Parathyroid adenoma (tissue), 2 donors: ENCODE measurements around the gene FMNL3.
"Not testable (repeated sequence)": the region's sequence is repeated elsewhere in the genome, so short reads cannot be mapped to it uniquely, and the experiment has no call there.

Experiments
- H2AFZ ChIP-seq: fragments of 300-600 bp; sonication (generic); one replicate; pipeline ENCODE4 v1.7.0; 2017; ENCODE audit warnings: antibody characterized with exemption, mild to moderate bottlenecking
- H3K27ac ChIP-seq: fragments of 300-600 bp; sonication (generic); one replicate; pipeline ENCODE4 v1.7.0; 2017
- H3K27me3 ChIP-seq: fragments of 300-600 bp; sonication (generic); one replicate; pipeline ENCODE4 v1.7.0; 2017; ENCODE audit warnings: low read length; ENCODE audit not compliant: control insufficient read depth, insufficient read depth
- H3K36me3 ChIP-seq: fragments of 300-600 bp; sonication (generic); one replicate; pipeline ENCODE4 v1.7.0; 2017; ENCODE audit warnings: low read length; ENCODE audit not compliant: control insufficient read depth, insufficient read depth
- H3K4me1 ChIP-seq: fragments of 300-600 bp; sonication (generic); one replicate; pipeline ENCODE4 v1.7.0; 2017; ENCODE audit warnings: control low read depth
- H3K4me2 ChIP-seq: fragments of 300-600 bp; sonication (generic); one replicate; pipeline ENCODE4 v1.7.0; 2017; ENCODE audit warnings: low read length
- H3K4me3 ChIP-seq: fragments of 300-600 bp; sonication (generic); one replicate; pipeline ENCODE4 v1.7.0; 2017; ENCODE audit warnings: low read depth, low read length
- H3K79me2 ChIP-seq: fragments of 300-600 bp; sonication (generic); one replicate; pipeline ENCODE4 v1.7.0; 2017; ENCODE audit warnings: control low read depth
- H3K9ac ChIP-seq: fragments of 300-600 bp; sonication (generic); one replicate; pipeline ENCODE4 v1.7.0; 2017; ENCODE audit warnings: mild to moderate bottlenecking
- H3K9me3 ChIP-seq: fragments of 300-600 bp; sonication (generic); one replicate; pipeline ENCODE4 v1.7.0; 2017; ENCODE audit warnings: low read length; ENCODE audit not compliant: control insufficient read depth
- CTCF ChIP-seq: fragments of 300-600 bp; sonication (generic); IDR thresholded peaks from one replicate; pipeline ENCODE4 v1.7.0; 2017; ENCODE audit warnings: antibody characterized with exemption, mild to moderate bottlenecking
- donor health status: primary hyperparathyroidism.

FMNL3 gene

GRCh38 chr12:49733219-49734017 is 26.2 kb upstream of the FMNL3 start:
- no peaks in the 10 kb centered on the region for H3K27me3 ChIP-seq
- no peak overlapping the region for H3K4me2 ChIP-seq
- no peak overlapping the region for H3K4me3 ChIP-seq
- H2AFZ ChIP-seq, result no peak overlapping the region
- H3K9ac ChIP-seq, result no peak overlapping the region
- no peaks in the 10 kb centered on the region for H3K4me1 ChIP-seq
- no peak for TF ChIP-seq CTCF
- H3K36me3 ChIP-seq, result no peaks in the 10 kb centered on the region
- no peak overlapping the region for H3K27ac ChIP-seq
- H3K9me3 ChIP-seq, result no peaks in the 10 kb centered on the region
- H3K79me2 ChIP-seq, result no peaks in the 10 kb centered on the region

GRCh38 chr12:49730568-49731101 is 23.4 kb upstream of the FMNL3 start:
- H3K4me3 ChIP-seq, result no peak overlapping the region
- H2AFZ ChIP-seq, result no peak overlapping the region
- no peak overlapping the region for H3K27ac ChIP-seq
- no peak for TF ChIP-seq CTCF
- no peaks in the 10 kb centered on the region for H3K36me3 ChIP-seq
- no peak overlapping the region for H3K9ac ChIP-seq
- H3K27me3 ChIP-seq, result no peaks in the 10 kb centered on the region
- H3K9me3 ChIP-seq, result no peaks in the 10 kb centered on the region
- H3K79me2 ChIP-seq, result no peaks in the 10 kb centered on the region
- H3K4me1 ChIP-seq, result no peaks in the 10 kb centered on the region
- H3K4me2 ChIP-seq, result no peak overlapping the region

GRCh38 chr12:49730050-49730449 is 22.8 kb upstream of the FMNL3 start:
- no peak overlapping the region for H3K4me3 ChIP-seq
- H3K9me3 ChIP-seq, result no peaks in the 10 kb centered on the region
- no peaks in the 10 kb centered on the region for H3K36me3 ChIP-seq
- no peaks in the 10 kb centered on the region for H3K27me3 ChIP-seq
- H3K9ac ChIP-seq, result no peak overlapping the region
- TF ChIP-seq CTCF, result no peak
- H2AFZ ChIP-seq, result no peak overlapping the region
- H3K4me2 ChIP-seq, result no peak overlapping the region
- H3K4me1 ChIP-seq, result no peaks in the 10 kb centered on the region
- H3K79me2 ChIP-seq, result no peaks in the 10 kb centered on the region
- H3K27ac ChIP-seq, result no peak overlapping the region

GRCh38 chr12:49728446-49728845 is 21.2 kb upstream of the FMNL3 start:
- no peak for TF ChIP-seq CTCF
- Histone ChIP-seq H3K4me2 (no peak overlapping the region), H3K27ac (no peak overlapping the region), H3K36me3 (no peaks in the 10 kb centered on the region), H3K9ac (no peak overlapping the region), H3K27me3 (no peaks in the 10 kb centered on the region), H3K4me3 (no peak overlapping the region), H2AFZ (no peak overlapping the region), H3K4me1 (no peaks in the 10 kb centered on the region), H3K79me2 (no peaks in the 10 kb centered on the region), H3K9me3 (no peaks in the 10 kb centered on the region)

GRCh38 chr12:49721355-49721754 is 14.2 kb upstream of the FMNL3 start:
- not testable (repeated sequence) for H3K79me2 ChIP-seq, H3K9me3 ChIP-seq, H3K9ac ChIP-seq, H3K36me3 ChIP-seq, H3K27me3 ChIP-seq, H3K4me1 ChIP-seq, H3K4me2 ChIP-seq, H3K27ac ChIP-seq, H2AFZ ChIP-seq, H3K4me3 ChIP-seq
